HL-60/S4 (cell line): ENCODE data around the gene EIF2A.
"Not testable (repeated sequence)": the region's sequence is repeated elsewhere in the genome, so short reads cannot be mapped to it uniquely, and the experiment has no call there.

Experiments used
- in situ Hi-C: fragments of 300-500 bp; cut with MboI; formaldehyde crosslinking; loops from 2 replicates; pipeline ENCODE4 v1.14.3; 2022; ENCODE audit warnings: low sequenced_read_pairs

EIF2A gene

GRCh38 chr3:150546226-150547044 lies at the start of gene EIF2A, which contains the start of gene SERP1:
EIF2A (plus strand) TSS chr3:150546787; CDS start chr3:150546803, 16 bp downstream.
SERP1 (minus strand) TSS chr3:150546496; CDS start chr3:150546135, 361 bp downstream.
- in situ Hi-C loops, result loop anchor here (25.0 kb wide), 2 partner anchors 316 to 616 kb away; no protein-coding TSS in a partner anchor

- in situ Hi-C loops, result loop anchor here (10.0 kb wide), 1 partner anchor 273 kb away; no protein-coding TSS in a partner anchor
Measured at GRCh38 chr3:150497956-150498355, 48.6 kb upstream of the EIF2A start.

GRCh38 chr3:150500960-150501359 lies 45.6 kb upstream of the EIF2A start:
- in situ Hi-C loops, result not testable (repeated sequence)

GRCh38 chr3:150503402-150504099 lies 43.0 kb upstream of the EIF2A start:
- in situ Hi-C loops, result no loop called here

GRCh38 chr3:150504483-150504882 lies 42.1 kb upstream of the EIF2A start:
- in situ Hi-C loops, result no loop called here

DNA sequence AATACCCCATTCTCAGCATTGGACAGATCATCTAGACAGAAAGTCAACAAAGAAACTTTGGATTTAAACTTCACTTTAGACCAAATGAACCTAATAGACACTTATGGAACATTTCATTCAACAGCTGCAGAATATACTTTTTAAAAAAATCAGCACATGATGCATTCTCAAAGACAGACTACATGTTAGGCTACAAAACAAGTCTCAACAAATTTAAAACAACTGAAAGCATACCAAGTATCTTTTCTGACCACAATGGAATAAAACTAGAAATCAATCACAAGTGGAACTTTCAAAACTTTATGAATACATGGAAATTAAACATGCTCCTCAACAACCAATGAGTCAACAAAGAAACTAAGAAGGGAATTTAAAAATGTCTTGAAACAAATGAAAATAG lies 38.2 kb upstream of the EIF2A start:
- in situ Hi-C loops, result no loop called here

GRCh38 chr3:150509780-150510179 lies 36.8 kb upstream of the EIF2A start:
- in situ Hi-C loops, result no loop called here

GRCh38 chr3:150511122-150511821 lies 35.3 kb upstream of the EIF2A start:
- in situ Hi-C loops, result no loop called here

DNA sequence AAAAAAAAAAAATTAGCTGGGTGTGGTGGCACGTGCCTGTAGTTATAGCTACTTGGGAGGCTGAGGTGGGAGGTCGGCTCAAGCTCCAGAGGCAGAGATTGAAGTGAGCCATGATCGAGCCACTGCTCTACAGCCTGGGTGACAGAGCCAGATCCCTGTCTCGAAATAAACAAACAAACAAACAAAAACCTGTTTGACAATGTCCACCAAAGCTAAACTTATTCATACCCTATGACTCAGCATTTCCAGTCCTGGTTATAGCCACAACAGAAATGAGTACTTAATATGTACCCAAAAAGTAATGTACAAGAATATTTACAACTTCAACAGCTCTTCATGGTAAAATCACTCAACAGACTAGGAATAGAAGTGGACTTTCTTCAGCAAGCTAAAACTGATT lies 31.4 kb upstream of the EIF2A start:
- in situ Hi-C loops, result no loop called here

GRCh38 chr3:150519026-150519425 lies 27.6 kb upstream of the EIF2A start:
- in situ Hi-C loops, result no loop called here

DNA sequence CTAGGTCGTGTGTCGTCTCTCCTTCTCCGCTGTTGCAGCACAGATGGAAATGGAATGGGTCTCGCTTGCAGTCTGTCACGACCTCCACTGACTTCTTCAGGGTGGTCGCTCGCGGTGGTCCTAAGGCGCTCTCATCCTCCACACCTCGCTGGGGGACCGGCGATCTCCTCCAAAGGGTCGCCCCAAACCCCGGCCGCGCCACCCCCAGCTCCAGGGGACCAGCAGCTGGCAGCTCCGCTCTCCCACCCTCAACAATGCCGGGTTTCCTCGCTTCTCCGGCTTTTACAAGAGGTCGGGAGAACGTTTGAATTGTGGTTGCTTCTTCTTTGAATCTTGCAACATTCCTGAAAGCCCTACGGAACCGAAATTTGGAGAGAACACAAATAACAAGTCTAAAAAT lies 26.2 kb upstream of the EIF2A start:
- in situ Hi-C loops, result no loop called here

GRCh38 chr3:150521463-150521862 lies 25.1 kb upstream of the EIF2A start:
- in situ Hi-C loops, result no loop called here

- in situ Hi-C loops, result no loop called here
Measured at GRCh38 chr3:150523538-150523937, 23.0 kb upstream of the EIF2A start.

DNA sequence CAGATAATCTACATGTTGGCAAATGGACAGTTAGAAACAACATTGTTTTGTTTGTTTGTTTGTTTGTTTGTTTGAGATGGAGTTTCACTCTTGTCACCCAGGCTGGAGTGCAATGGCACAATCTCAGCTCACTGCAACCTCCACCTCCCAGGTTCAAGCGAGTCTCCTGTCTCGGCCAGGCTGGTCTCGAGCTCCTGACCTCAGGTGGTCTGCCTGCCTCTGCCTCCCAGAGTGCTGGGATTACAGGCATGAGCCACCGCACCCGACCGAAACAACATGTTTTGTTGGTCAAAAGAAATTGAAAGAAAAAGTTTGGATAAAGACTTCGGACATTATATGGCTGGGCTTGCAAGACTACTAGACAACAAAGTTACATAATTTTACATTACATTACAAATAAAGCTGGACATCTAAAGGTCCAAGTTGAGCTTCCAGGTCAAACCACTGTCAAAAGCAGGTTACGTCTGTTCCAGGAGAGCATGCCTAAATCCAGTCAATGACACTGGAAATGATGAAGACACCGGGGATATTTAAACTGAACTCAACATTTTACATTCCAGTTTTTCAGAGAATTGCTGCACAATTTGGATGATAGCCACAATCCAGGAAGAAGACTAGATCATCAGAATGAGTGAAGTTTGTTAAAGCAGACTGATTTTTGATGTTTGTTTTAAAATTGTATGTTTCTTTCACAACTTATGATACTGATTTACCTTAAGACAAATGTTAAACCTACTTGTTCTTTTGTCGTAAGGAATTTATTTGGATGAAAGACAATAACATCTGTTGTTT lies 18.9 kb upstream of the EIF2A start:
- in situ Hi-C loops, result loop anchor here (25.0 kb wide), 2 partner anchors 335 to 635 kb away; no protein-coding TSS in a partner anchor

GRCh38 chr3:150528354-150528797 lies 18.2 kb upstream of the EIF2A start:
- in situ Hi-C loops, result loop anchor here (25.0 kb wide), 2 partner anchors 334 to 634 kb away; no protein-coding TSS in a partner anchor

- in situ Hi-C loops, result loop anchor here (25.0 kb wide), 2 partner anchors 331 to 631 kb away; no protein-coding TSS in a partner anchor
Measured at GRCh38 chr3:150531775-150532174, 14.8 kb upstream of the EIF2A start.

DNA sequence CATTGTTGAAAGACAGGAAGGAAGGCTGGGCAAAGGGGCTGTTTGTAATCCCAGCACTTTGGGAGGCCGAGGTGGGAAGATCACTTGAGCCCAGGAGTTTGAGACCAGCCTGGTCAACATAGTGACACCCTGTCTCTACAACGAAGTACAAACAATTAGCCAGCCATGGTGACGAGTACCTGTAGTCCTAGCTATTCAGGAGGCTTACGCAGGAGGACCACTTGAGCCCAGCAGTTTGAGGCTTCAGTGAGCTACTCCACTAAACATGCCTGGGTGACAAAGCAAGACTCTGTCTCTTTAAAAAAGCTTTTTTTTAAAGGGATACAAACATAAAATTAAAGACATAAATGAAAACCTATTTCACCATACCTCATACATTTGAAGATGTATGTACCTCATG lies 11.4 kb upstream of the EIF2A start:
- in situ Hi-C loops, result loop anchor here (25.0 kb wide), 2 partner anchors 327 to 627 kb away; no protein-coding TSS in a partner anchor

DNA sequence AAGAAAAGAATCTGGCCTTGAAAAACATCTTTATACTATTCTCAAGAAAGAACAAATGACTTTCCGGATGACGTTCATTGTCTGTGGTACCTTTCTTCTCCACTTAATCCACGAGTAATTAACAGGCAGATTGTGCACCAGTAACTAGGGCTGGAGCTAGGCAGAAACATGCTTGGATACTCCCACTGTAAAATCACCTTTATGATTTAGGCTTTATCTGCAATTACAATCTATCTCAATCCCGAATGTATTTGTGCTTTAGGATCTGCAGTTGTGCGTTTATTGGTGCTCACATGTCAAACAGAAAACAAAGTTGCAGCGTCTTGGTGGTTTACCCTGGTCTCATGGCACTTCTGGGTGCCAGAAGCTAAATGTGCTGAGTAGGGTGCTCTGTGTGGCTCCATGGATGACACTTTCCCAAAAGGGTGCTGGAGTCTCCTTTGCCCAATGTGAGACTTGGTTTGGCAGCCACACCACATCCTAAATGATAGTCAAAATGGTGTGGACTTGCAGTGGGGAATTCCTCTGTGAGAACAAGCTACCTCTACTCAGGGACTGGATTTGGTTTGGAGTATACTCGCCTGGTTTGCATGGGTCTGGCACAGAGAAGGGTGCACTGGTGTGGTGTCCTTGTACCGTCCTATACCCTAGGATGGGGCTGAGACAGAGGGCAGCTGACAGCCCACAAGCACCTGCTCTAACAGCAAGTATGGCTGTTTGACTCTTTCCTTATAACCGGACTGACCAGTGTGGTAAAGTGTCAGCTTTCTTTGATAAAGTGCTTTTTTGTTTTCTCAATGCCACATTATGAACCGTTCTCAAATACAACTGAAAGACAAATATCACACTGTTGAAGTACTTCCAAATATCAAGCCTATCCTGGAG lies 8.0 kb upstream of the EIF2A start:
- in situ Hi-C loops, result loop anchor here (25.0 kb wide), 2 partner anchors 324 to 624 kb away; no protein-coding TSS in a partner anchor

DNA sequence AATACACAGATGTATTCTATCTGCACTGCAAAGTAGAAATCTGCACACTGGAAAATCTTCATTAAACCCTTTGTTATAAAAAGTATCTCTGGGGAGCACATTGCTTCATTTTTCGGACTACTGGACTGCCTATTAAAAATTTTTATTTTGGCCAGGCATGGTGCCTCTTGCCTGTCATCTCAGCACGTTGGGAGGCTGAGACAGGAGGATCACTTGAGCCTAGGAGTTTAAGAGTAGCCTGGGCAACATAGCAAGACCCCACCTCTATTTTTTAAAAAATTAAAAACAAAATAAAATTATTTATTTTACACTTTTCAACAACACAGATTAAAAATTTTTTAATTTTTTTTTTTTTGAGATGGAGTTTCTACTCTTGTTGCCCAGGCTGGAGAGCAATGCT lies 6.3 kb upstream of the EIF2A start:
- in situ Hi-C loops, result loop anchor here (25.0 kb wide), 2 partner anchors 322 to 622 kb away; no protein-coding TSS in a partner anchor
